ENCODE data around the gene CCL27. TPM values are rescaled to one million over a fixed set of nuclear protein-coding genes. Genes with fewer than 3 reads are reported as not detected.

Gene CCL27
- total RNA-seq, 2 donors from 2014 or later = not detected

GRCh38 chr9:34620061-34620994, 42.1 kb downstream of the CCL27 start, which contains the start of gene DCTN3:
DCTN3 (minus strand) TSS chr9:34620495; CDS start chr9:34620464, 31 bp downstream.
- Histone ChIP-seq H3K27me3 (peaks cover 0 to 17% of the 10 kb centered on the region in 2 donors), H3K36me3 (replicated peaks in 1 of 2; ENCODE audit: insufficient read depth in 1 of 2, low read depth in 2 of 2) (peaks cover 5 to 12% of the 10 kb centered on the region in 2 donors), H3K4me1 (peaks cover 17% of the 10 kb centered on the region), H3K27ac (peak within 1 kb of the TSS in 3 of 4 donors; percentile 6 to 53 (median 43)), H3K9me3 (no peaks in the 10 kb centered on the region), H3K4me3 (peak within 1 kb of the TSS; percentile 56 to 84)
- ATAC-seq = peak; percentile 100
- peak in 2 of 3 donors; percentile 75 to 78 for TF ChIP-seq POLR2A (IDR thresholded peaks at IDR 0.05)
- TF ChIP-seq CTCF (IDR thresholded peaks at IDR 0.05) = peak in 1 of 7 experiments; percentile 8
- intact Hi-C loops (cut with DNase I) = no loop called here
- WGBS, 2 donors = 3 to 11% methylated on average over 12 to 43 of the region's 43 CpGs
- DNase-seq = peak; percentile 93 to 97 (median 95)

- DNase-seq (no peak), ATAC-seq (no peak)
- WGBS, 2 donors = 86 to 97% methylated on average over 2 of the region's 2 CpGs
- no peaks in the 10 kb centered on the region for H3K9me3 ChIP-seq
- peaks cover 35% of the 10 kb centered on the region for H3K4me1 ChIP-seq
- no peak for TF ChIP-seq POLR2A (IDR thresholded peaks at IDR 0.05)
- no peak for TF ChIP-seq CTCF (IDR thresholded peaks at IDR 0.05)
- no peak overlapping the region for H3K4me3 ChIP-seq
- no peaks in the 10 kb centered on the region for H3K27me3 ChIP-seq
- H3K27ac ChIP-seq = no peak overlapping the region
- intact Hi-C loops (cut with DNase I) = no loop called here
- peaks cover 5 to 12% of the 10 kb centered on the region in 2 donors for H3K36me3 ChIP-seq (replicated peaks in 1 of 2; ENCODE audit: insufficient read depth in 1 of 2, low read depth in 2 of 2)
Measured at GRCh38 chr9:34615132-34615531, 47.3 kb downstream of the CCL27 start.

GRCh38 chr9:34612788-34613390, 49.6 kb downstream of the CCL27 start:
- ATAC-seq = peak; percentile 70
- H3K27ac ChIP-seq = peak overlapping the region in 2 of 4 donors; percentile 55 to 75

More at GRCh38 chr9:34612788-34613390, 49.6 kb downstream of the CCL27 start:
- Histone ChIP-seq H3K9me3 (no peaks in the 10 kb centered on the region), H3K36me3 (replicated peaks in 1 of 2; ENCODE audit: insufficient read depth in 1 of 2, low read depth in 2 of 2) (peaks cover 5 to 12% of the 10 kb centered on the region in 2 donors), H3K4me1 (peaks cover 24% of the 10 kb centered on the region), H3K27me3 (no peaks in the 10 kb centered on the region), H3K4me3 (peak overlapping the region in 1 of 2 donors; percentile 37)
- intact Hi-C loops (cut with DNase I) = no loop called here
- TF ChIP-seq POLR2A (IDR thresholded peaks at IDR 0.05) = no peak
- peak; percentile 75 to 87 (median 83) for TF ChIP-seq CTCF (IDR thresholded peaks at IDR 0.05)
- WGBS, 2 donors = 1 to 2% methylated on average over 15 of the region's 15 CpGs
- DNase-seq = peak; percentile 77 to 82 (median 81)

Small RNAs within 50 kb of the gene (small RNA-seq; reads per million reads assigned to genes)
- not detected for gene CCL27

Other genes with a start within 250 kb of the CCL27 start
- 1 to 10 TPM; 6.5 to 6.6 TPM for gene FAM219A, start 204.1 kb downstream of the CCL27 start, total RNA-seq
- 1 to 10 TPM in 1 of 2 donors, under 1 TPM in 1; 0.99 to 2.1 TPM for gene DNAI1, start 203.9 kb downstream of the CCL27 start, total RNA-seq
- gene ENHO, start 139.7 kb downstream of the CCL27 start, total RNA-seq = 1 to 10 TPM in 1 of 2 donors, not detected in 1; 2.9 TPM
- gene CNTFR, start 72.9 kb downstream of the CCL27 start, total RNA-seq = 10 to 100 TPM in 1 of 2 donors, 1 to 10 TPM in 1; 1.6 to 16.8 TPM
- 10 to 100 TPM in 1 of 2 donors, 1 to 10 TPM in 1; 8.6 to 16.9 TPM for gene RPP25L, start 50.6 kb downstream of the CCL27 start, total RNA-seq
- gene DCTN3, start 42.2 kb downstream of the CCL27 start, total RNA-seq = 10 to 100 TPM; 36.1 to 39.9 TPM
- gene ARID3C, start 33.6 kb downstream of the CCL27 start, total RNA-seq = not detected
- 10 to 100 TPM; 26.7 to 57.1 TPM for gene SIGMAR1, start 24.9 kb downstream of the CCL27 start, total RNA-seq
- 10 to 100 TPM; 31.6 to 33.2 TPM for gene GALT, start 16.0 kb downstream of the CCL27 start, total RNA-seq
- gene IL11RA, start 10.5 kb downstream of the CCL27 start, total RNA-seq = 10 to 100 TPM; 14.5 to 27.4 TPM
- not detected for gene CCL19, start 28.6 kb upstream of the CCL27 start, total RNA-seq
- 10 to 100 TPM; 32.6 to 40.2 TPM for gene CCL21, start 47.5 kb upstream of the CCL27 start, total RNA-seq